ENCODE results near the gene TBL1Y.
A peak's percentile ranks its signal among the peaks of the same experiment; 100 is the strongest.
"Not testable (repeated sequence)": the region's sequence is repeated elsewhere in the genome, so short reads cannot be mapped to it uniquely, and the experiment has no call there.

The TBL1Y gene

DNA sequence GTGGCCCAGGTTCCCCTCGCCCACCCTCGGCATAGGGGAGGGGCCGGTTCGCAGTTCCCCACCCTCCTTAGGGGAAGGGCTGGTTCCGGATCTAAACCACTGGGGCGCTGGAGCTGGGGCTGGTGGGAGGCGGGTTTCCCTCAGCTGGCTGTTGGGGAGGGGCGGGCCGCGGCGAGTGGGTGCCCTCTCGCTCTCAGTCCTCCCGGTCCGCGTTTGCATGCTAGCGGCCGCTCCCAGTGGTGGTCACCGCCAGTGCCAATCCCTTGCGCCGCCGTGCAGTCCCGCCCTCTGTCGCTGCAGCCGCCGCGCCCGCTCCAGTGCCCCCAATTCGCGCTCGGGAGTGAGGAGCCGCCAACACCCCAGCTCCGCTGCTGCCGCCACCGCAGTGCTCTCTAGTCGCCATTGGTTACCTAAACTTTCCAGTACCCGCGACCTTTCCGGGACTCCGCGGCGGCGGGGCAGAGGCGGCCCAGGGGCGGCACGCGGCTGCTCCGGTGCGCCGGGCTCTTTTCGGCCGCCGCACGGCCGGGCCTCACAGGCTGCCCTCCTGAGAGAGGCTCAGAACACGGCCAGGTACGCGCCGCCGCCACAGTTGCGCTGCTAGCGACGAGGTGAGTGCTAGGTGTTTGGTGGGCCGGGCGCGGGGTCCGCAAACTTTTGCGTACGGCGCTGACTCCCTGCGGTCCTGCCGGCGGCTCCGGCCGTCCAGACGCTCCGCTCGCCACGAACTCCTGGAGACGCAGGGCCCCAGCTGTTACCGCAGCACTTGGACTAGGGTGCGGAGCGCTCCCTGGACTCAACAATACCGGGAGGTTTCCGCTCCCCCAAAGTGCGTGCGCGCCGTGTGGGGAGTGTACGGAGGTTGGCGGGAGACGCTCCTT is at the start of gene TBL1Y:
Gene TBL1Y (plus strand): TSS at position 326 of the 881 bp plus-strand sequence. CDS start 114,388 bp downstream, outside the sequence.
- DNase-seq (ENCODE audit: low spot score): no peak

DNA sequence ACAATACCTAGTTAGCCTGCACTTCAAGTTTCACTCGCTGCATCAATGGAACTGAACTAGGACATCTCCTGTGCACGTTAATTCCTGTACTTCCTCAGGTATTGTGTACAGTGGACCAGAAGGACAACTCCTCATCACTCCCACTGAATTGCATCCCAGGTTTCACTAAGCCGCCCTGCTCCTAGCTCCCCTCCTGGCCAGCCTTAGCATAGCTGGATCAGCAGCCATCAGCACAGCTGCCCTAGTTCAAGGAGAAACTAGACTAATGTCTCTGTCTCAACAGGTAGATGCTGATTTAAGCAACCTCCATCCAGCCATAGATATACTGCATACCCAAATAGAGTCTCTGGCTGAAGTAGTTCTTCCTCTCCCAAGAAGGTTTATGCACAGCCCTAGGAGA is 16.0 kb upstream of the TBL1Y start:
- no peak for DNase-seq (ENCODE audit: low spot score)

GRCh38 chrY:6895236-6895635 is 15.3 kb upstream of the TBL1Y start:
- DNase-seq (ENCODE audit: low spot score): no peak

DNA sequence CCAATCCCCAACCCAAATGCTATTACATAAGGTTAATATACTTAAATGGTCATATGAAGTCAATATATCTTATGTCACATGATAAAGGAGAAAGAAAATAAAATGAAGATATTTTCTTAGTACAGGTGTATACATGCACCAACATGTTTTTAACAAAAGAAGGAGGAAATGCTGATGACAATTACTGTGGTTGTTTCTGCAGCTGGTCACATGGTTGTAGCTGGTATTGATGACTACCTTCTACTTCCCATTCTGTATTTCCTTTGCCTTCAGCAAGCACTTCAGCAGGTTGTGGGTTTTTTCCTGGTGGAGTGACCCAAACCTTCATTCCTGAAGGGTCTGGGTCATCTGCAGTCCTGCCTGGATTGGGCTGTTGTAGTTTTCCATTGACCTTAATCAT is 8.4 kb upstream of the TBL1Y start:
- not testable (repeated sequence) for DNase-seq (ENCODE audit: low spot score)

DNA sequence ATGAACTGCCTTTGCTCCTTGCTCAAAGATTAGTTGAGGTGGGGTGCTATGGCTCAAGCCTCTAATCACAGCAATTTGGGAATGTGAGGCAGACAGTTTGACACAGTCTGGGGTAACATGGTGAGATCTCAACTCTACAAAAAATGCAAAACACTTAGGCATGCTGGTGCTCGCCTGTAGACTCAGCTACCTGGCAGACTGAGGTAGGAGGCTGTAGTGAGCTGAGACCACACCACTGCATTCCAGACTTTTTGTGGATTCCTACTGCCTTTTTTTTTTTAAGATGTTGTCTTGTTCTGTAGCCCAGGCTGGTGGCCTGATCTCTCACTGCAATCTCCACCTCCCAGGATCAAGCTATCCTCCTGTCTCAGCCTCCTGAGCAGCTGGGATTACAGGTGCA is 2.9 kb upstream of the TBL1Y start:
- DNase-seq (ENCODE audit: low spot score): no peak

- not testable (repeated sequence) for DNase-seq (ENCODE audit: low spot score)
Measured at GRCh38 chrY:6908021-6908420, 2.5 kb upstream of the TBL1Y start.

- no peak for DNase-seq (ENCODE audit: low spot score)
Measured at GRCh38 chrY:6909118-6909521, 1.4 kb upstream of the TBL1Y start.

GRCh38 chrY:6909856-6910255 is 641 bp upstream of the TBL1Y start:
- no peak for DNase-seq (ENCODE audit: low spot score)

DNA sequence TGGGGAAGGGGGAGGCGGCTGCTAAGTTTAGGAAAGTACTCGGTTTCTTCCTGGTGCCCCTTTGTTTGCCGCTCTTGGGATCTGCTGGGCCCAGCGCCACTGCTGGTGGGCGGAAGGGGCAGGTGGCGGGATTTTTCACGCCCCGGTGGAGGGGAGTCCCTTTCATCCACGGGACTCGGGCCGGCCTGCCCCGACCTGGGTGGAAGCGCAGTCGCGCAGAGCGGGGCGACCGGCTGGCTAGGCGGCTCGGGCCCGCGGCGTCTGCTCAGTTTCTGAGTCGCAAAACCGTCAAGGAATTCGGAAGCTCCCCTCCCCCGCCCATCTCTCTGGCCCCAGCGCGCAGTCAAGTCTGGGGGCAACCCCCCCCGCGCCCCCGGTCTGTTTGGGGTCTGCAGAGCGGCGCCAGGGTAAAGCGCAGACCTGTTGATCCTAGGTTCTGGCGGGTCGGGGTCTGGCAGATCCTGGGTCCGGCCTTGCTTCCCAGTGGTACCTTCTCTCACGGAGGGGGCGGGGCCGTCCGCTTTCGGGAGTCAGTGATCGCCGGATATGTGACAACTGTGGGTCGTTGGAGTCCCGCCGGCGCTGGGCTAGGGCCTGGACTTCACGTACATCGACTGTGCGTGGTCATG is 870 bp downstream of the TBL1Y start, which contains the start of gene AMELY:
Gene AMELY (minus strand): TSS at position 500 of the 629 bp plus-strand sequence. CDS start 39,144 bp downstream, outside the sequence.
- DNase-seq (ENCODE audit: low spot score): no peak

DNA sequence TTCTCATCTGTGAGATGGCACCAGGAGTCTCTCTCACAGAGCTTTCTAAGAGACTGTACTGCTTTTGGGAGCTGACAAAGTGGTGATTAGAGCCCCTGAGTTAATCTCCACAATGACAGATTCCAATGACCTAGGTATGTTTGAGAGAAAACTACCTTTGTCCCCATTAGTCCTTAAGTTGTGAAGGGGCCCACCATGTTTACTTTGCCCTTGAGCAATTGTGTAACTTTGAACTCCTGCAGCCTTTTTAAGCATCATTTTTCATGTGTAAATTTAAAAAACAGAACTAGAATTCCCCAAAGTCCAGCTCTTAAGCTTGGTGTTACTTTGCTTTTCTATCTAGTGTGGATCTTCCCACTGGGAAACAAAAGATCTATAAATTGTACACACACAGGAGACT is 2.9 kb downstream of the TBL1Y start:
- DNase-seq (ENCODE audit: low spot score): no peak

DNA sequence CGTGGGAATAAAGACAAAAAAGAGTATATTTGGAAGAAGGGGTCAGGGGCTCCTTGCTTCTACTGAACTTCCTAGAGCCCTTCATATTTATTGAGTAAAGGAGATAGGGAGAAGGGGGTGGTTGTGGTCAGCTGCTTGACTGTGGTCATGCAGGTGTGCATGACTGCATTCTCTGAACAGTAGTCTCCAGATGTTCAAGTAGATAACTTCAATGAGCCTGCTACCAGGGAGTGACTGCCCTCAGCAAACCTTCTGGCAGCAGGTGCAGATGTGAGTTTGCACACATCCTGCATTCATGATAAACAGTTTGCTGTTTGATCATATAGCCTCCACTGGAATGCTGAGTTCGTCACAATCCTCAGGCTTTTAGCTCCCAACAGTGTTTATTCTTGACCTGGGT is 10.6 kb downstream of the TBL1Y start:
- DNase-seq (ENCODE audit: low spot score): no peak

GRCh38 chrY:6928265-6928664 is 17.8 kb downstream of the TBL1Y start:
- no peak for DNase-seq (ENCODE audit: low spot score)

DNA sequence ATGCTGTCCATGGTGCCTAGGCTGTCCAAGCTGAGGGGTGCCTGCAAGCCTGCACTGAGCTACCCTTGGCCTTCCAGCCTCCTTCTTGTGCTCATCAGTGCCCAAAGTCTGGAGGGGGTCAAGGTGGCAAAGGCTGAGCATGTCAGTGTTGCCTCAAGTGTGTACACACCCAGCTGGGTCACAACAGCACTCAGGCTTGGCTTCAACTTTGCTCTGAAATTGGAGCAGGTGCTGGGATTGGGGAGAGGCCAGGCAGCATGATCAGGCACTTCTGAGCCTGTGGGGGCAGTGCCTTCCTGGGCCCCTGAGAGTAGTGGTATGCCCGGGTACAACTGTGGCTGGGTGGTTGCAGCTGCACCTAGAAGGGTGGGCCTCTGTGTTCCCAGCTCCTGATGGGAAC is 18.7 kb downstream of the TBL1Y start:
- DNase-seq (ENCODE audit: low spot score): no peak

- no peak for DNase-seq (ENCODE audit: low spot score)
Measured at GRCh38 chrY:6931779-6932396, 21.4 kb downstream of the TBL1Y start.

- DNase-seq (ENCODE audit: low spot score): no peak
Measured at GRCh38 chrY:6935497-6935896, 25.0 kb downstream of the TBL1Y start.

DNA sequence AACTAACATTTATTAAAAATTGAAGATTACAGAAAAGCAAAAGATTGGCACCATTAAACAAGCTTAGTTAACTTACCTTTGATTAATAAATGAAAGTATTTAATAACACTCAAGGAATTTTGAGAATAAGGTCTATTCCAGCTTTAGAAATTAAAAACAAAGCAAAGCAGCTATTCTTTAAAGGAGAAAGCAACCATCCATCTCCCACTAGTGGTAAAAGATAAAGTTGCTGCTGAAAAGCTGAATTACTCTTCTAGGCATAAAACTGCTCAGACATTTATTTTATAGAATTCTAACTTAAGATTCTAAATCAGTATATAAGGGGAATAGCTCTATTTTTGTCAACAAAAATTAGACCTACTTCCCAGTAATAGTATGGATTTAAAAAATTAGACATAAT is 37.2 kb downstream of the TBL1Y start:
- DNase-seq (ENCODE audit: low spot score): no peak

GRCh38 chrY:6948378-6948777 is 37.9 kb downstream of the TBL1Y start:
- DNase-seq (ENCODE audit: low spot score): no peak

DNA sequence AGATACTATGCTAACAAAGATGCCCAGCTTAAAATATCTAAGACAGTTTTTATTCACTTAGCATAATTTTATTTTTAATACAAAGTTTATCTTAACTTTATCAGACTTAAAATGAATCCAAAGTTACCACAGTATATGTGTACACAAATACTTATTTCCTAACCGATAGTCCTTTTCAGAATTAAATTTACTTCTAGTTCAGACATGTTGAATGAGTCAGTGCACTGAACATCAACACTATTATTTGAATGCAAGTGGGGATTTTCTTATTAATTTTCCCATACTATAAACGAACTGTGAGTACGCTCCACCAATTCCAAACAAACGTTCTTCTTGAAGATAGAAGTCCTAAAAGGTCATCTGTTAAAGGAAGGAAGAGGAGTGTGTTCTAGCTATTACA is 39.5 kb downstream of the TBL1Y start:
- DNase-seq (ENCODE audit: low spot score): no peak

DNA sequence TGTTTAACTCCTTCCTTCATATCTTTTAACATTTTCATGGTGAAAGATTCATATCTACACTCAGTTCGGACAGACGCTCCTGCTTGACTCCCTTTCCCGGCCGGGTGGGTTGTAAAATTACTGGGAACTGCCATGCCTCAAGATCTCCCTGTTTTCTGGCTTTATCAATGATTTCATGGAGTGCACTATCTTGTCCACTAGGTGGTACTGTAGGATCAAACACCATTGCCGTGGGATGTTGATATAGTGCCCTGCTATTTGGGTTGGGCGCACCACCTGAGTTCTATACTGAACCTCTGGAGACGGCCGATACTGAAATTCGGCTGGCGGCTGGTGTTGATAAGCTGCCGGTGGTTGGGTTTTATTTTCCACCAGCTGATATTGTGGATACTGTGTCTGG is 54.2 kb downstream of the TBL1Y start:
- peak; percentile 61 for DNase-seq (ENCODE audit: low spot score)

DNA sequence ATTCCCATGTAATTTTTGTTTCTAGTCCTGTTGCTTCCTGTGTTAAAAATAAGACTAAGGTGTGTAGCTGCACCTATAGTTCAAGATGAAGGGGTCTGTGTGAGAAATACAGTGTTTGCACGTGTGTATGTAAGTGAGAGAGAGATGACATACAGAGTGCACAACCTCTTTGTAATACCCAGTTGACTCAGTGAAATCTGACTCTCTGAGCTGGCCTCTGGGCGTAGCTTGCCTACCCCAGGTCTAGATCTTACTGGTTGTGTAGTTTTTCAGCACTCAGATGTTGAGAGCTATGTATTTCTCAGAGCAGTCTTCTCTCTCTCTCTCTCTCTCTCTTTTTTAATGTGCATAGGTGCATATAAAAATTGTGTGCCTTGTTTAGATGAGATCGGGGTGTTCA is 56.0 kb downstream of the TBL1Y start:
- no peak for DNase-seq (ENCODE audit: low spot score)

DNA sequence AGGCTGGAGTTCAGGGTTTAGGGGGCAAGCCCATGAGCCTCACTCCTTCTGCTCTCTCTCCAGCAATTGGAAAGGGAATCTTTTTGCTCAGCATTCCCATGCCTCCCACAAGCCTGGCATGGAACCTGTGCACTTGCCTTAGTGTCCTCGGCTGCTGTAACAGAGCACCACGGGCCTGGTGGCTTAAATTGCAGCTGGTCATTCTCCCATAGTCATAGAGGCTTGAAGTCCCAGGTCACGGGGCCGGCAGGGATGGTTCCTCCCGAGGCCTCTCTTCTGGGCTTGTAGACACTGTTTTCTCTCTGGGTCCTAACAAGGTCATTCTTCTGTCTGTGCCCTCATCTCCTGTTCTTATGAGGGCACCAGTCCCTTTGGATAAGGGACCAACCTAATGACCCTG is 57.2 kb downstream of the TBL1Y start:
- no peak for DNase-seq (ENCODE audit: low spot score)

- DNase-seq (ENCODE audit: low spot score): no peak
Measured at GRCh38 chrY:6968191-6968590, 57.7 kb downstream of the TBL1Y start.

DNA sequence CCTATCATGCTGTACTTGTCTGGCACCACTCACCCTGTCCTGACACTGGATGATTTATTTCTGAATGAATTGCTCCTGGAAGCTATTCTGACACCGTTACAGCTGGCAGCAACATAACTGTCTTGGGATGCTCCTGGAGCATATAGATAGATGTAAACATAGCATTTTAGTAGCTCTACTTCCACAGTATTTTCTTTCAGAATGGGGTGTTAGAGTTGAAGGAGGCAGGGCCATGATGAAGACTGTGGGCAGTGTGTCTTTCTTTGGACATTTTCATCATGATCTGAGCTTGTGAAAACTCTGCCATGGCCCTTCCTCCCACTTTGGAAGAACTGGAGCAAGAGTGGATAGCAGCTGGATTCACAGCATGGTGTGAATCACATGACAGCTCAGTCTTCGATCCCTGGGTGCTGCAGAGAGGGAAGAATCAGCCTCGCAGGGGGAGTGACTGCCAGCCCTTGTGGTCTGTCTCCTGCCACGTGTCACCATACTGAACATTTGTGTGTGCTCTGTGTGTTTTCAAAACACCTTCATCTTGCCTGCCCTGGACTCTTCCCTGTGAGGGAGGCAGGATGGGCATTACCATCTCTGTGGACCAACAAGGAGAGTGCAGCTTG is 61.9 kb downstream of the TBL1Y start:
- DNase-seq (ENCODE audit: low spot score): no peak
